ENCODE results near the gene ERC1. TPM values are rescaled to one million over a fixed set of nuclear protein-coding genes. Genes with fewer than 3 reads are reported as not detected.

The ERC1 gene
- polyA plus RNA-seq, 1 donor from 2014 or later: 7.1 TPM

GRCh38 chr12:1069846-1070245, 78.8 kb downstream of the ERC1 start:
- peaks cover 8% of the 10 kb centered on the region for H3K79me2 ChIP-seq (replicated peaks; ENCODE audit: insufficient read depth, low read length)
- no peaks in the 10 kb centered on the region for H3K36me3 ChIP-seq (ENCODE audit: insufficient read depth, low read length)
- no peak overlapping the region for H3K4me3 ChIP-seq (ENCODE audit: low read length)
- no peaks in the 10 kb centered on the region for H3F3A ChIP-seq (ENCODE audit: insufficient read depth, low read length, poor library complexity, severe bottlenecking)
- H3K27me3 ChIP-seq (ENCODE audit: insufficient read depth, low read depth, low read length): no peaks in the 10 kb centered on the region
- no peak overlapping the region for H3K27ac ChIP-seq (ENCODE audit: low read length)
- TF ChIP-seq, protein P1, sequence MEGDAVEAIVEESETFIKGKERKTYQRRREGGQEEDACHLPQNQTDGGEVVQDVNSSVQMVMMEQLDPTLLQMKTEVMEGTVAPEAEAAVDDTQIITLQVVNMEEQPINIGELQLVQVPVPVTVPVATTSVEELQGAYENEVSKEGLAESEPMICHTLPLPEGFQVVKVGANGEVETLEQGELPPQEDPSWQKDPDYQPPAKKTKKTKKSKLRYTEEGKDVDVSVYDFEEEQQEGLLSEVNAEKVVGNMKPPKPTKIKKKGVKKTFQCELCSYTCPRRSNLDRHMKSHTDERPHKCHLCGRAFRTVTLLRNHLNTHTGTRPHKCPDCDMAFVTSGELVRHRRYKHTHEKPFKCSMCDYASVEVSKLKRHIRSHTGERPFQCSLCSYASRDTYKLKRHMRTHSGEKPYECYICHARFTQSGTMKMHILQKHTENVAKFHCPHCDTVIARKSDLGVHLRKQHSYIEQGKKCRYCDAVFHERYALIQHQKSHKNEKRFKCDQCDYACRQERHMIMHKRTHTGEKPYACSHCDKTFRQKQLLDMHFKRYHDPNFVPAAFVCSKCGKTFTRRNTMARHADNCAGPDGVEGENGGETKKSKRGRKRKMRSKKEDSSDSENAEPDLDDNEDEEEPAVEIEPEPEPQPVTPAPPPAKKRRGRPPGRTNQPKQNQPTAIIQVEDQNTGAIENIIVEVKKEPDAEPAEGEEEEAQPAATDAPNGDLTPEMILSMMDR (IDR thresholded peaks at IDR 0.05; ENCODE audit: poor library complexity, severe bottlenecking): no peak
- TF ChIP-seq EZH2 (IDR thresholded peaks at IDR 0.05; ENCODE audit: borderline replicate concordance, insufficient read depth, low read length, poor library complexity, severe bottlenecking) (no peak), MXI1 (conservative IDR thresholded peaks at IDR 0.05; ENCODE audit: poor library complexity, severe bottlenecking) (no peak), SMC3 (conservative IDR thresholded peaks at IDR 0.05; ENCODE audit: poor library complexity) (no peak), EP300 (conservative IDR thresholded peaks at IDR 0.05; ENCODE audit: poor library complexity, severe bottlenecking) (no peak)
- no peaks in the 10 kb centered on the region for H3K9me2 ChIP-seq (ENCODE audit: insufficient read depth, low read length)
- H3K4me2 ChIP-seq (ENCODE audit: low read length): no peak overlapping the region
- H4K20me1 ChIP-seq (ENCODE audit: insufficient read depth): no peaks in the 10 kb centered on the region
- H3K9ac ChIP-seq (ENCODE audit: low read length): no peak overlapping the region
- no peak overlapping the region for H2AFZ ChIP-seq (ENCODE audit: low read depth, low read length)
- H3K9me3 ChIP-seq (ENCODE audit: low read length): no peaks in the 10 kb centered on the region

GRCh38 chr12:1071182-1071581, 80.2 kb downstream of the ERC1 start:
- H3K36me3 ChIP-seq (ENCODE audit: insufficient read depth, low read length): no peaks in the 10 kb centered on the region
- H3K4me2 ChIP-seq (ENCODE audit: low read length): no peak overlapping the region
- no peaks in the 10 kb centered on the region for H3F3A ChIP-seq (ENCODE audit: insufficient read depth, low read length, poor library complexity, severe bottlenecking)
- no peak overlapping the region for H2AFZ ChIP-seq (ENCODE audit: low read depth, low read length)
- no peaks in the 10 kb centered on the region for H3K9me3 ChIP-seq (ENCODE audit: low read length)
- no peak overlapping the region for H3K9ac ChIP-seq (ENCODE audit: low read length)
- H4K20me1 ChIP-seq (ENCODE audit: insufficient read depth): no peaks in the 10 kb centered on the region
- no peaks in the 10 kb centered on the region for H3K27me3 ChIP-seq (ENCODE audit: insufficient read depth, low read depth, low read length)
- no peak overlapping the region for H3K4me3 ChIP-seq (ENCODE audit: low read length)
- no peaks in the 10 kb centered on the region for H3K79me2 ChIP-seq (replicated peaks; ENCODE audit: insufficient read depth, low read length)
- H3K9me2 ChIP-seq (ENCODE audit: insufficient read depth, low read length): no peaks in the 10 kb centered on the region
- H3K27ac ChIP-seq (ENCODE audit: low read length): no peak overlapping the region
- TF ChIP-seq MXI1 (conservative IDR thresholded peaks at IDR 0.05; ENCODE audit: poor library complexity, severe bottlenecking): no peak
- no peak for TF ChIP-seq EZH2 (IDR thresholded peaks at IDR 0.05; ENCODE audit: borderline replicate concordance, insufficient read depth, low read length, poor library complexity, severe bottlenecking)
- TF ChIP-seq POLR2AphosphoS5 (IDR thresholded peaks at IDR 0.05): no peak
- TF ChIP-seq, protein P1 (IDR thresholded peaks at IDR 0.05; ENCODE audit: poor library complexity, severe bottlenecking): no peak
- TF ChIP-seq SMC3 (conservative IDR thresholded peaks at IDR 0.05; ENCODE audit: poor library complexity): no peak
- TF ChIP-seq RAD21 (conservative IDR thresholded peaks at IDR 0.05): no peak
- TF ChIP-seq, protein P2, sequence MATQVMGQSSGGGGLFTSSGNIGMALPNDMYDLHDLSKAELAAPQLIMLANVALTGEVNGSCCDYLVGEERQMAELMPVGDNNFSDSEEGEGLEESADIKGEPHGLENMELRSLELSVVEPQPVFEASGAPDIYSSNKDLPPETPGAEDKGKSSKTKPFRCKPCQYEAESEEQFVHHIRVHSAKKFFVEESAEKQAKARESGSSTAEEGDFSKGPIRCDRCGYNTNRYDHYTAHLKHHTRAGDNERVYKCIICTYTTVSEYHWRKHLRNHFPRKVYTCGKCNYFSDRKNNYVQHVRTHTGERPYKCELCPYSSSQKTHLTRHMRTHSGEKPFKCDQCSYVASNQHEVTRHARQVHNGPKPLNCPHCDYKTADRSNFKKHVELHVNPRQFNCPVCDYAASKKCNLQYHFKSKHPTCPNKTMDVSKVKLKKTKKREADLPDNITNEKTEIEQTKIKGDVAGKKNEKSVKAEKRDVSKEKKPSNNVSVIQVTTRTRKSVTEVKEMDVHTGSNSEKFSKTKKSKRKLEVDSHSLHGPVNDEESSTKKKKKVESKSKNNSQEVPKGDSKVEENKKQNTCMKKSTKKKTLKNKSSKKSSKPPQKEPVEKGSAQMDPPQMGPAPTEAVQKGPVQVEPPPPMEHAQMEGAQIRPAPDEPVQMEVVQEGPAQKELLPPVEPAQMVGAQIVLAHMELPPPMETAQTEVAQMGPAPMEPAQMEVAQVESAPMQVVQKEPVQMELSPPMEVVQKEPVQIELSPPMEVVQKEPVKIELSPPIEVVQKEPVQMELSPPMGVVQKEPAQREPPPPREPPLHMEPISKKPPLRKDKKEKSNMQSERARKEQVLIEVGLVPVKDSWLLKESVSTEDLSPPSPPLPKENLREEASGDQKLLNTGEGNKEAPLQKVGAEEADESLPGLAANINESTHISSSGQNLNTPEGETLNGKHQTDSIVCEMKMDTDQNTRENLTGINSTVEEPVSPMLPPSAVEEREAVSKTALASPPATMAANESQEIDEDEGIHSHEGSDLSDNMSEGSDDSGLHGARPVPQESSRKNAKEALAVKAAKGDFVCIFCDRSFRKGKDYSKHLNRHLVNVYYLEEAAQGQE (IDR thresholded peaks at IDR 0.05; ENCODE audit: borderline replicate concordance): no peak
- TF ChIP-seq TAF1 (IDR thresholded peaks at IDR 0.05; ENCODE audit: low read depth): no peak

Measured in neural cell (in vitro differentiated cells).